Measurements from ENCODE around the gene SLC31A1.
A peak's percentile ranks its signal among the peaks of the same experiment; 100 is the strongest.
"Not testable (repeated sequence)": the region's sequence is repeated elsewhere in the genome, so short reads cannot be mapped to it uniquely, and the experiment has no call there.

Gene SLC31A1

GRCh38 chr9:113221800-113222481 is 597 bp downstream of the SLC31A1 start:
- DNase-seq, result no peak

GRCh38 chr9:113222482-113222841 is 1.1 kb downstream of the SLC31A1 start:
- no peak for DNase-seq

- no peak for DNase-seq
These were observed 2.6 kb downstream of the SLC31A1 start for GRCh38 chr9:113223963-113224362.

GRCh38 chr9:113227436-113227835 is 6.1 kb downstream of the SLC31A1 start:
- DNase-seq, result no peak

GRCh38 chr9:113228130-113228665 is 6.9 kb downstream of the SLC31A1 start:
- peak; percentile 34 for DNase-seq

GRCh38 chr9:113231701-113232100 is 10.4 kb downstream of the SLC31A1 start:
- DNase-seq, result no peak

GRCh38 chr9:113235701-113236255 is 14.4 kb downstream of the SLC31A1 start:
- not testable (repeated sequence) for DNase-seq

- DNase-seq, result no peak
These were observed 15.7 kb downstream of the SLC31A1 start for GRCh38 chr9:113237026-113237425.

GRCh38 chr9:113238202-113238858 is 17.0 kb downstream of the SLC31A1 start:
- no peak for DNase-seq

GRCh38 chr9:113238859-113239232 is 17.5 kb downstream of the SLC31A1 start:
- no peak for DNase-seq

- no peak for DNase-seq
These were observed 19.8 kb downstream of the SLC31A1 start for GRCh38 chr9:113241161-113241560.

GRCh38 chr9:113244556-113244955 is 23.2 kb downstream of the SLC31A1 start:
- no peak for DNase-seq

- DNase-seq, result no peak
These were observed 24.6 kb downstream of the SLC31A1 start for GRCh38 chr9:113245894-113246293.

GRCh38 chr9:113246928-113247327 is 25.6 kb downstream of the SLC31A1 start:
- DNase-seq, result no peak

- no peak for DNase-seq
These were observed 26.3 kb downstream of the SLC31A1 start for GRCh38 chr9:113247640-113248039.

GRCh38 chr9:113249661-113250060 is 28.3 kb downstream of the SLC31A1 start:
- DNase-seq, result not testable (repeated sequence)

GRCh38 chr9:113250807-113251206 is 29.5 kb downstream of the SLC31A1 start:
- DNase-seq, result no peak

- no peak for DNase-seq
These were observed 33.6 kb downstream of the SLC31A1 start for GRCh38 chr9:113254991-113255390.

GRCh38 chr9:113255438-113255837 is 34.1 kb downstream of the SLC31A1 start:
- no peak for DNase-seq

- no peak for DNase-seq
These were observed 36.5 kb downstream of the SLC31A1 start for GRCh38 chr9:113257863-113258262.

GRCh38 chr9:113258282-113258681 is 36.9 kb downstream of the SLC31A1 start:
- DNase-seq, result no peak

GRCh38 chr9:113261917-113262671 is 40.8 kb downstream of the SLC31A1 start:
- no peak for DNase-seq

GRCh38 chr9:113266174-113266573 is 44.8 kb downstream of the SLC31A1 start:
- DNase-seq, result no peak

Data from NCI-H2029 (cell line).